Peyer's patch (tissue), 4 donors: Measurements from ENCODE around the gene ZNF541.

Experiments
- POLR2A ChIP-seq, 2 donors: fragments of 450-650 bp; IDR thresholded peaks; one replicate each; pipeline ENCODE4 v1.5.1; 2017; ENCODE audit warnings: antibody characterized with exemption in 2 of 2, mild to moderate bottlenecking in 2 of 2, moderate library complexity in 2 of 2
- TF ChIP-seq, protein P1 (sequence below), 6 experiments: fragments of 450-650 bp in 4 of 6; fragments of 200-600 bp in 2 of 6; sonication (generic) in 1 of 6; IDR thresholded peaks; one replicate each; pipeline ENCODE4 v1.5.1; 2017 to 2019; ENCODE audit warnings: antibody characterized with exemption in 6 of 6, mild to moderate bottlenecking in 3 of 6, moderate library complexity in 1 of 6

DNA sequence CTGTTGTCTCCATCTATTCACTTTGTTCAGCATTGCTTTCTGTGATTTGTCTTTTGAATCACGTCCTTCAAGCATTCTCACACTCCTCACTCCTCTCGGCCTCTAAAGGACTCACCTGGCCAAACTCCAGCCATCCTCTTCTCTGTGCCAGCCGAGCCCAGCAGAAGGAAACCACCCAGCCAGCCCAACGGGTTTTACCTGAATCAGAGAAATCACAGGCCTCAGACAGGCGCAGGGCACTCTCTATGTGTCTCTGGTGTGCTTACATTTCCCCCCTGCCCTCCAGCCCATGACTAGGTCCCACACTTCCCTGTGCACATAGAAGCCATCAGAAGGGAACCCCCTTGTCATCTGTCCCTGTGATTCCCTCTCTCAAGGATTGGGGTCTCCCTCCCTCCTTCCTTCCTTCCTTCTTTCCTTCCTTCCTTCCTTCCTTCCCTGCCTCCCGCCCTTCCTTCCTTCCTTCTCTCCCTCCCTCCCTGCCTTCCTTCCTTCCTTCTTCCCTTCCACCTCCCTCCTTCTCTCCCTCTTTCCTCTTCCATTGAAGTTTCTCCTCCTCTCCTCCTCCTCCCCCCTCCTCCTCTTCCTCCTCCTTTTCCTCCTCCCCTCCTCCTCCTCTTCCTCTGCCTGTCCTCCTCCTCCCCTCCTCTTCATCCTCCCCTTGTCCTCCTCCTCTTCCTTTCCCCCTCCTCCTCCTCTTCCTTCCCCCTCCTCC, 8.8 kb upstream of the ZNF541 start:
- TF ChIP-seq, protein P1, sequence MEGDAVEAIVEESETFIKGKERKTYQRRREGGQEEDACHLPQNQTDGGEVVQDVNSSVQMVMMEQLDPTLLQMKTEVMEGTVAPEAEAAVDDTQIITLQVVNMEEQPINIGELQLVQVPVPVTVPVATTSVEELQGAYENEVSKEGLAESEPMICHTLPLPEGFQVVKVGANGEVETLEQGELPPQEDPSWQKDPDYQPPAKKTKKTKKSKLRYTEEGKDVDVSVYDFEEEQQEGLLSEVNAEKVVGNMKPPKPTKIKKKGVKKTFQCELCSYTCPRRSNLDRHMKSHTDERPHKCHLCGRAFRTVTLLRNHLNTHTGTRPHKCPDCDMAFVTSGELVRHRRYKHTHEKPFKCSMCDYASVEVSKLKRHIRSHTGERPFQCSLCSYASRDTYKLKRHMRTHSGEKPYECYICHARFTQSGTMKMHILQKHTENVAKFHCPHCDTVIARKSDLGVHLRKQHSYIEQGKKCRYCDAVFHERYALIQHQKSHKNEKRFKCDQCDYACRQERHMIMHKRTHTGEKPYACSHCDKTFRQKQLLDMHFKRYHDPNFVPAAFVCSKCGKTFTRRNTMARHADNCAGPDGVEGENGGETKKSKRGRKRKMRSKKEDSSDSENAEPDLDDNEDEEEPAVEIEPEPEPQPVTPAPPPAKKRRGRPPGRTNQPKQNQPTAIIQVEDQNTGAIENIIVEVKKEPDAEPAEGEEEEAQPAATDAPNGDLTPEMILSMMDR (IDR thresholded peaks at IDR 0.05), result no peak
- TF ChIP-seq POLR2A (IDR thresholded peaks at IDR 0.05), result no peak
